Erythroblast (primary cell): ENCODE data around the gene ACOX2.

Experiments used
- GATA1 ChIP-seq: IDR thresholded peaks from 2 replicates; pipeline ENCODE4 v1.6.1; 2011; ENCODE audit warnings: low read depth, mild to moderate bottlenecking, control low read depth, low read length, moderate library complexity
- POLR2A ChIP-seq: IDR thresholded peaks from 2 replicates; pipeline ENCODE4 v1.6.1; 2011; ENCODE audit warnings: mild to moderate bottlenecking, low read length

GRCh38 chr3:58564456-58565160 is 27.6 kb upstream of the ACOX2 start:
- TF ChIP-seq POLR2A = no peak
- no peak for TF ChIP-seq GATA1
